Measurements from ENCODE around the gene SCAPER. TPM values are rescaled to one million over a fixed set of nuclear protein-coding genes. Genes with fewer than 3 reads are reported as not detected.

SCAPER gene
- total and polyA plus RNA-seq, 2 donors (not counting 1 experiment from before 2014, with no cell fraction given): 8.3 to 61.6 TPM

GRCh38 chr15:76382987-76383728, 522.0 kb downstream of the SCAPER start:
- TF ChIP-seq CTCF (IDR thresholded peaks at IDR 0.05) (no peak), EZH2 (IDR thresholded peaks at IDR 0.05; ENCODE audit: borderline replicate concordance, insufficient read depth, low read depth, low read length, poor library complexity, severe bottlenecking) (no peak)
- H3K27me3 ChIP-seq (replicated peaks in 1 of 4; ENCODE audit: control extremely low read depth in 1 of 4, control insufficient read depth in 3 of 4, insufficient read depth in 4 of 4, low read length in 3 of 4): no peaks in the 10 kb centered on the region
- no peaks in the 10 kb centered on the region for H3K4me1 Mint-ChIP-seq
- H3K36me3 ChIP-seq (replicated peaks in 1 of 2; ENCODE audit: control extremely low read depth in 1 of 2, control insufficient read depth in 1 of 2, extremely low read depth in 1 of 2, insufficient read depth in 2 of 2, low read length in 1 of 2): no peaks in the 10 kb centered on the region
- H2AFZ ChIP-seq (ENCODE audit: insufficient read depth, low read depth, low read length, poor library complexity, severe bottlenecking): no peak overlapping the region
- WGBS (ENCODE audit: insufficient coverage): no CpG with 5 or more reads among the region's 2 CpGs
- H3K4me3 ChIP-seq (ENCODE audit: control extremely low read depth in 1 of 5, extremely low read depth in 1 of 5, insufficient read depth in 1 of 5, low read depth in 2 of 5, low read length in 4 of 5): no peak overlapping the region
- no peaks in the 10 kb centered on the region for H3K79me2 ChIP-seq (ENCODE audit: control insufficient read depth, insufficient read depth, low read length)
- no peaks in the 10 kb centered on the region for H4K20me1 ChIP-seq (ENCODE audit: control insufficient read depth, insufficient read depth, low read length, poor library complexity, severe bottlenecking)
- H3K9ac ChIP-seq (ENCODE audit: low read length): no peak overlapping the region
- H3K27me3 Mint-ChIP-seq: no peaks in the 10 kb centered on the region
- H3K9me3 ChIP-seq (ENCODE audit: control extremely low read depth in 1 of 3, control insufficient read depth in 2 of 3, insufficient read depth in 1 of 3, low read length in 2 of 3): no peaks in the 10 kb centered on the region
- no peak overlapping the region for H3K4me2 ChIP-seq (replicated peaks; ENCODE audit: low read depth, low read length, poor library complexity, severe bottlenecking)
- H3K27ac ChIP-seq (ENCODE audit: low read length in 2 of 2): no peak overlapping the region
- no peaks in the 10 kb centered on the region for H3K9me3 Mint-ChIP-seq (ENCODE audit: insufficient read depth)
- no peak for ATAC-seq (ENCODE audit: low read depth)
- H3K27ac Mint-ChIP-seq: no peak overlapping the region
- CTCF ChIA-PET: no interaction called here
- no peaks in the 10 kb centered on the region for H3K4me1 ChIP-seq (ENCODE audit: control insufficient read depth in 2 of 2, insufficient read depth in 2 of 2, low read length in 2 of 2)
- DNase-seq: no peak
- intact Hi-C loops (cut with micrococcal nuclease): no loop called here
- POLR2A ChIA-PET: no interaction called here
- no peak overlapping the region for H3K4me3 Mint-ChIP-seq

GRCh38 chr15:76381366-76381765, 523.8 kb downstream of the SCAPER start:
- ChIA-PET CTCF (no interaction called here), POLR2A (no interaction called here)
- Histone ChIP-seq H3K36me3 (replicated peaks in 1 of 2; ENCODE audit: control extremely low read depth in 1 of 2, control insufficient read depth in 1 of 2, extremely low read depth in 1 of 2, insufficient read depth in 2 of 2, low read length in 1 of 2) (no peaks in the 10 kb centered on the region), H3K4me1 (ENCODE audit: control insufficient read depth in 2 of 2, insufficient read depth in 2 of 2, low read length in 2 of 2) (no peaks in the 10 kb centered on the region), H2AFZ (ENCODE audit: insufficient read depth, low read depth, low read length, poor library complexity, severe bottlenecking) (no peak overlapping the region), H3K27ac (ENCODE audit: low read length in 2 of 2) (no peak overlapping the region), H3K4me2 (replicated peaks; ENCODE audit: low read depth, low read length, poor library complexity, severe bottlenecking) (no peak overlapping the region), H3K4me3 (ENCODE audit: control extremely low read depth in 1 of 5, extremely low read depth in 1 of 5, insufficient read depth in 1 of 5, low read depth in 2 of 5, low read length in 4 of 5) (no peak overlapping the region), H3K79me2 (ENCODE audit: control insufficient read depth, insufficient read depth, low read length) (no peaks in the 10 kb centered on the region), H4K20me1 (ENCODE audit: control insufficient read depth, insufficient read depth, low read length, poor library complexity, severe bottlenecking) (no peaks in the 10 kb centered on the region), H3K27me3 (replicated peaks in 1 of 4; ENCODE audit: control extremely low read depth in 1 of 4, control insufficient read depth in 3 of 4, insufficient read depth in 4 of 4, low read length in 3 of 4) (no peaks in the 10 kb centered on the region), H3K9me3 (ENCODE audit: control extremely low read depth in 1 of 3, control insufficient read depth in 2 of 3, insufficient read depth in 1 of 3, low read length in 2 of 3) (no peaks in the 10 kb centered on the region), H3K9ac (ENCODE audit: low read length) (no peak overlapping the region)
- no peaks in the 10 kb centered on the region for H3K9me3 Mint-ChIP-seq (ENCODE audit: insufficient read depth)
- H3K27ac Mint-ChIP-seq: no peak overlapping the region
- TF ChIP-seq CTCF (IDR thresholded peaks at IDR 0.05): no peak
- TF ChIP-seq EZH2 (IDR thresholded peaks at IDR 0.05; ENCODE audit: borderline replicate concordance, insufficient read depth, low read depth, low read length, poor library complexity, severe bottlenecking): no peak
- no peaks in the 10 kb centered on the region for H3K27me3 Mint-ChIP-seq
- 100% methylated on average over 2 of the region's 4 CpGs for WGBS (ENCODE audit: insufficient coverage)
- DNase-seq (no peak), ATAC-seq (ENCODE audit: low read depth) (no peak)
- H3K4me1 Mint-ChIP-seq: no peaks in the 10 kb centered on the region
- no peak overlapping the region for H3K4me3 Mint-ChIP-seq
- intact Hi-C loops (cut with micrococcal nuclease): no loop called here
